Measurements from ENCODE around the gene IL4I1.

DNA sequence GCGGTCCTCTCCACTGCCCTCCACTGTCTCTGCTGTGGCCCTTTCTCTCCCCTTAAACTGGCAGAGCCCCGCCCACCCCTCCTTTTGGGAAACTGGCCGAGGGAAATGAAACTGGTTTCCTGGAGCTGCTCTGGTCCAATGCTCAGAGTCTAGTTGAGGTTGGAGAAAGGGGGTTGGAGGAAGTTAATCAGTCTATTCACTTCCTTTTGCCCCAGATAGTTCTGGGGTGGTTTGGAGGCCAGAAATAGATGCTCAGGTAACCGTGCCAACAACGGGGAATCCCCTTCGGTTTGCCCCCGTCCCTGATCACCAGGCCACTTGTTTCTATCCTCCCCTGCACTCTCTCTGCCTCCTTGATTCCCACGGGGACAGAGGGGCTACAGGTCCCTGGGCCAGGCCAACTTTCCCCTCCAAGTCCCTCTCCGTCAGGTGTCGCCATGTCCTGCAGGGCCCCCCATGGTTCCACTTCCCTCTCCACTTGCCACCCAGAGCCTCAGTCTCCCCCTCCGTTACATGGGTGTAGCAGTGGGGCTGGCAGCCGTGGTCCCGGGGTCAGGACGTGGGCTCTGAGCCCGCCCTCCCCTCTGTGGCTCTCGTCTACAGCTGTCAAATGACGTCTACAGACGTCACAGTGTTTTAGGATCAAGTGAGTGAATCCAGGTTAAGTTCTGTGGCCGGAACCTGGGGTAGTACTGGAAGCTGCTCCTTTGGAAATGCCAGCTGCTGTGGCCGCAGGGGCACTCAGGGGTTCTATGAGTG lies at the start of gene IL4I1:
- TF ChIP-seq CTCF (IDR thresholded peaks at IDR 0.05) (no peak), POLR2A (IDR thresholded peaks at IDR 0.05) (no peak), EP300 (IDR thresholded peaks at IDR 0.05) (no peak)
